GM12873 (cell line): Measurements from ENCODE around the gene SERPINA12.

Experiments
- TF ChIP-seq, protein P1 (sequence below): IDR thresholded peaks from 2 replicates; pipeline ENCODE4 v1.5.1; 2012; ENCODE audit warnings: low read depth, mild to moderate bottlenecking, moderate library complexity, low read length, control low read depth; ENCODE audit not compliant: insufficient read depth; ENCODE audit errors: missing control alignments

Gene SERPINA12

DNA sequence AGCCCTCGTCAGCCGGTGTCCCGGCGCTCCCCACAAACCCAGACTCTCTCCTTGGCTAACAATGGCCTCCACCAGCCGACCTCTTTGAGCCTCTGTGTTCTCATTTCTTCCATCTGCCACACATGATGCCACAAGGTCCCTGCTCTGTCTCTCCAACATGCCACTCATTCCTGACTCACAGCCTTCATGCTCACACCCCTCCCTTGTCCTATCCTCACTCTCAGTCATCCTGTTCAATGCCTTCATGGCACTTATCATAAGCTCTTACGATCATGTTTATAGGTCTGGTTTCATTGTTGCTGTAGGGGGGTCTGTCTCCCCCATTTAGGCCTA, 47.1 kb downstream of the SERPINA12 start:
- TF ChIP-seq, protein P1, sequence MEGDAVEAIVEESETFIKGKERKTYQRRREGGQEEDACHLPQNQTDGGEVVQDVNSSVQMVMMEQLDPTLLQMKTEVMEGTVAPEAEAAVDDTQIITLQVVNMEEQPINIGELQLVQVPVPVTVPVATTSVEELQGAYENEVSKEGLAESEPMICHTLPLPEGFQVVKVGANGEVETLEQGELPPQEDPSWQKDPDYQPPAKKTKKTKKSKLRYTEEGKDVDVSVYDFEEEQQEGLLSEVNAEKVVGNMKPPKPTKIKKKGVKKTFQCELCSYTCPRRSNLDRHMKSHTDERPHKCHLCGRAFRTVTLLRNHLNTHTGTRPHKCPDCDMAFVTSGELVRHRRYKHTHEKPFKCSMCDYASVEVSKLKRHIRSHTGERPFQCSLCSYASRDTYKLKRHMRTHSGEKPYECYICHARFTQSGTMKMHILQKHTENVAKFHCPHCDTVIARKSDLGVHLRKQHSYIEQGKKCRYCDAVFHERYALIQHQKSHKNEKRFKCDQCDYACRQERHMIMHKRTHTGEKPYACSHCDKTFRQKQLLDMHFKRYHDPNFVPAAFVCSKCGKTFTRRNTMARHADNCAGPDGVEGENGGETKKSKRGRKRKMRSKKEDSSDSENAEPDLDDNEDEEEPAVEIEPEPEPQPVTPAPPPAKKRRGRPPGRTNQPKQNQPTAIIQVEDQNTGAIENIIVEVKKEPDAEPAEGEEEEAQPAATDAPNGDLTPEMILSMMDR: no peak

DNA sequence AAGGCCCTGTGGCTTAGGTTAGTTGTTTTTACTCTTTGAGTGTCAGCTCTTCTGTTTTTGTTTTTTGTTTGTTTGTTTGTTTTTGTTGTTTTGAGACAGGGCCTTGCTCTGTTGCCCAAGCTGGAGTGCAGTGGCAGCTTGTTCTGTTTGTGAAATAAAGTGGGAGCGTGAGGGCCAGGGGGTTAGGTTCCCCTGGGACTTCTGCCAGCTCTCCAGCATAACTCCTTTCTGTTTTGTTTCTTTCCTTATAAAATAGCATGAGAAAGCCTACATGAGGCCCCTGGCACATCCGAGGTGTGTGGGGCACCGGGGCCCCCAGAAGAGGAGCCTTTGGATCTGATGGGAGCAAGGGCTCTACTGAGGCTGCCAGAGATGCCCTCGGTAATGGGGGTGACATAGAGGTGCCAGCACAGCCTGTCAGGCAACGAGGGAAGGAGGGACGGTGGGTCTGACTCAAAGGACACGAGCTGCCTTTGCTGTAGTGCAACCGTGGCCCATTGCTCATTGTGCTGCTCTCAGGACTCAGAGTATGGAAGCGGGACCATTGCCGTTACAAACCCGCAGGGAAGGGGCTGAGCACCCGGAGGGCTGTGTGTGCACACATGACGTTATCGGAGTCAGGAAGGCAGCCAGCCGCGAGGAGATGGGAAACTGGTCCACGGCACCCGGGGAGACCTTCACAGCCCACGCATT, 47.6 kb downstream of the SERPINA12 start:
- TF ChIP-seq, protein P1: no peak

DNA sequence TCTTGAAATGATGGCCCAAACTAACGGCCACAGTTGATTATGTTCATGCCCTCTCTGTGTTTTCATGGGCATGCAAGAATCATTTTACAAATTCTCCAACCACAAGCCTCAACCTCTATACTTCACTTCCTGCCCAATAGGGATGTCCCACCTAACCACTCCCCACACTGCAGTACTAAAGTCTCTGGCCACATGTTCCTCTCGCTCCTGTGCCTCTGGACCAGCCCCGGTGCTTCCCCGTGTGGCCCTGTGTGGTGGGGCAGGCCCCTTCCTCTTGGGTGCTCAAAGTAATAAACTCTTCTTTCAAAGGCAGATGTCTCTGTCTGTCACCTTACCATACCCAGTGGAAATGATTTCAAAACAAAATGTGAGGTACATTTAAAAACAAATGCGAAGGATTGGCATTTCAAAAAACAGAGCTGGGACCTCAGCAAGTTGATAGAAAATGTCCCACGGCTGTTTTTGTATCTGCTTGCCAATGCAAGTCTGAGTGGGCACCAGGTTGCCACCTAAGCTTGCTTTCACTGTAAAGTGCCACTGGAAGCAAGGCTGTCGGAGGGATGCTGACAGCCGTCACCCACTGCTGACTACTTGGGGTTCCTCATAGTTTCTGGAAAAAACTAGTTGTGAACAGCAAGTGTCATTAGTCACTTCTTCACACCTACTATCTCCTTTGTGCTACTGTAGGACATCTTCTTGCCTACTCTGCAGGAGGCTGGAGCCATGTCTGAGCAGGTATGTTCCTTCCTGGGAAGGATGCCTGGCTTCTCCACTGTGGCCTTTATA, 48.4 kb downstream of the SERPINA12 start:
- TF ChIP-seq, protein P1: no peak

DNA sequence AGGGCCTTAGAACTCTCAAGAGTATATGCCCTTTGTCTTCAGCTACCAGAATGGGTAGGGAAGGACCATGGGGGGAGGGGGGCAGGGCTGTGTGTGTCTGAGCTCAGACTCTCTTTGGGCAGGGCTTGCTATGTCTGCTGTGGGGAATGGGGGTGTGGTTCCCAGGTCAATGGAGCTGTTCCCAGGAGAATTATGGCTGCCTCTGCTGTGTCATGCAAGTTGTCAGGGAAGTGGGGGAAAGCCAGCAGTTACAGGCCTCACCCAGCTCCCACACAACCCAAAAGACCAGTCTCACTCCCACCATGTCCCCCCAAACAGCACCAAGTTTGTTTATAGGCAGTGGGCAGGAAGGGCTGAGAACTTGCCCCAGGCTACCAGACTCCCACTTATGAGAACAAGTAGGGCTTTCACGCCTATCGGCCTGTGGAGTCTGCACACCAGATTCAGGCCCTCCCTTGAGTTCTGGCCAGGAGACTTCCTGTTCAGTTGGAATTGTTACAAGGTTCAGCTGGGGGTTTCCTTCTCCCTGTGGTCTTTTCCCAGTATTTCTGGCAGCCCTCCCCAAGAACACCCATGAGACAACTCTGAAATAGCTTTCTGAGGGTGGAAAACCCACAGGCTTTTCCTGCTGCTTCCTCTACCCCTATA, 50.6 kb downstream of the SERPINA12 start:
- TF ChIP-seq, protein P1: no peak

DNA sequence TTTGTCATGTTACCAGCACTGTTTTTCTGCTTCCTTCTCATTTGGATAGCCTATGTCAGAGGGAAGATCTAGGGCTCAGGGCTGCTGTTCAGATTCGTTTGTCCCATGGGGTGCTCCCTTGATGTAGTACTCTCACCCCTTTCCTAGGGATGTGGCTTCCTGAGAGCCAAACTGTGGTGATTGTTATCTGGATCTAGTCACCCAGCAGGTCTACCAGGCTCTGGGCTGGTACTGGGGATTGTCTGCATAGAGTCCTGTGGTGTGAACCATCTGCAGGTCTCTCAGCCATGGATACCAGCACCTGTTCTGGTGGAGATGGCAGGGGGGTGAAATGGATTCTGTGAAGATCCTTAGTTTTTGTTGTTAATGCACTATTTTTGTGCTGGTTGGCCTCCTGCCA, 51.2 kb downstream of the SERPINA12 start:
- TF ChIP-seq, protein P1: no peak

DNA sequence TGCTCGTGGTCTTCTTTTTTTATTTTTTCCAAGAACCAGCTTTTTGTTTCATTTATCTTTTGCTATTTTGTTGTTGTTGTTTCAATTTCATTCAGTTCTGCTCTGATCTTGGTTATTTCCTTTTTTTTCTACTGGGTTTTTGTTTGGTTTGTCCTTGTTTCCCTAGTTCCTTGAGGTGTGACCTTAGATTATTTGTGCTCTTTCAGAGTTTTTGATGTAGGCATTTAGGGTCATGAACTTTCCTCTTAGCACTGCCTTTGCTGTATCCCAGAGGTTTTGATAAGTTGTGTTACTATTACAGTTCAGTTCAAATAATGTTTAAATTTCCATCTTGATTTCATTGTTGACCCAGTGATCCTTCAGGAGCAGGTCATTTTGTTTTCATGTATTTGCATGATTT, 53.3 kb downstream of the SERPINA12 start:
- TF ChIP-seq, protein P1: no peak

DNA sequence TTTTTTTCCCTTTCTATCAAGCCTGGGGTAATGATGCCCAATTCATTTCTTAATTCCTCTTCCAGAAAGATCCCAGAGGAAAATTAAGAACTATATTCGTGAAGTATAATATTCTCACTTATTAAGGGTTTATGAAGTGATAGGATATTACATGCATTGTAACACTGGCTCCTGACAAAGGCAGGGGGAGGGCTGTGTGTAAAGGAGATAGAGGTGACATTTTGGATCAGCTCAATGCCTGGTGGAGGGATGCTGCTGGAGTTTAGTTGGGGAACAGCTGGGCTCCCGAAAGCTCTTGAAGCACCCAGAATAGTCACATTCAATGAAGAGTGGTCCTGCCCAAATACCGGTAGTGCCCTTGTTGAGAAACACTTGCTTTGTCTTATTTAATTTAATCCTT, 57.4 kb downstream of the SERPINA12 start:
- TF ChIP-seq, protein P1: no peak
